Chondrocyte (in vitro differentiated cells): ENCODE results near the gene SULF2. TPM values are rescaled to one million over a fixed set of nuclear protein-coding genes. Genes with fewer than 3 reads are reported as not detected.

Experiments
- DNase-seq: peaks from one replicate; pipeline ENCODE4 v3.0.0; 2021; ENCODE audit warnings: mixed read lengths, low spot score
- H3K27ac Mint-ChIP-seq: one replicate; pipeline ENCODE4 v1.8.0; 2021; ENCODE audit warnings: mild to moderate bottlenecking, moderate library complexity, mixed read lengths; ENCODE audit not compliant: unreplicated experiment
- H3K27me3 Mint-ChIP-seq: 2 replicates; pipeline ENCODE4 v1.8.0; 2021; ENCODE audit warnings: low read depth, mixed read lengths
- H3K36me3 Mint-ChIP-seq: 2 replicates; pipeline ENCODE4 v1.8.0; 2021; ENCODE audit warnings: low read depth, mixed read lengths
- H3K4me1 Mint-ChIP-seq: 2 replicates; pipeline ENCODE4 v1.8.0; 2021; ENCODE audit warnings: low read depth, mild to moderate bottlenecking, mixed read lengths
- H3K4me3 Mint-ChIP-seq: one replicate; pipeline ENCODE4 v1.8.0; 2021; ENCODE audit warnings: mild to moderate bottlenecking, moderate library complexity, mixed read lengths; ENCODE audit not compliant: unreplicated experiment
- H3K9me3 Mint-ChIP-seq: 2 replicates; pipeline ENCODE4 v1.8.0; 2021; ENCODE audit warnings: low read depth, mixed read lengths
- total RNA-seq: library from RNA; stranded (reverse); gene quantifications from 3 replicates; pipeline ENCODE4 v1.2.1, GENCODE V29; 2021
- TF ChIP-seq, protein P1 (sequence below): fragments of 200-600 bp; sonication (generic); IDR thresholded peaks from 2 replicates; pipeline ENCODE4 v1.5.0; 2021; ENCODE audit warnings: antibody characterized with exemption, mild to moderate bottlenecking, moderate library complexity

Gene SULF2
- total RNA-seq, 1 donor from 2014 or later = 82.4 TPM

DNA sequence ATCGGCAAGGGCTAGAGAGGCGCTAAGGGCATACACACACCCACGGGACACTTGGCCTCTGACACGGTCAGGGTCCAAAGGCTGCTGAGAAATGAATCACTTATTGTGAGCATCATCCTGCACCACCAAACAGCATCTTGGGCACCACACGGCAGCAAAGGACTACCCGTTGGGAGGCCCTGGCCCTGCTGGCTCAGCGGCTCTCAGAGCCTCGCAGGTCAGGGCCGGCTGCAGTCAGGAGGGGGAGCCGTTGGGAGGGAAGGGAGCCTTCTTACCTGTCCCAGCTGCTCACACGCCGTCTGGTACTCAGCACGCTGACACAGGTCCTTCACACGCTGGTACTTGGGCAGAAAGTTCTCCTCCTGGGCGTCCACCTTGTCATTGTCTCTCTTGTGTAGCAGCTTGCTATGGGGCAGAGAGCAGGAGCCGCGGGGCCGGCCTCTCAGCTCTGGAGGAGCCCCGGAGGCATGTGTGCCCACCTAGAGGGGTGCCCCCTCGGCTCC lies 109.0 kb downstream of the SULF2 start:
- TF ChIP-seq, protein P1, sequence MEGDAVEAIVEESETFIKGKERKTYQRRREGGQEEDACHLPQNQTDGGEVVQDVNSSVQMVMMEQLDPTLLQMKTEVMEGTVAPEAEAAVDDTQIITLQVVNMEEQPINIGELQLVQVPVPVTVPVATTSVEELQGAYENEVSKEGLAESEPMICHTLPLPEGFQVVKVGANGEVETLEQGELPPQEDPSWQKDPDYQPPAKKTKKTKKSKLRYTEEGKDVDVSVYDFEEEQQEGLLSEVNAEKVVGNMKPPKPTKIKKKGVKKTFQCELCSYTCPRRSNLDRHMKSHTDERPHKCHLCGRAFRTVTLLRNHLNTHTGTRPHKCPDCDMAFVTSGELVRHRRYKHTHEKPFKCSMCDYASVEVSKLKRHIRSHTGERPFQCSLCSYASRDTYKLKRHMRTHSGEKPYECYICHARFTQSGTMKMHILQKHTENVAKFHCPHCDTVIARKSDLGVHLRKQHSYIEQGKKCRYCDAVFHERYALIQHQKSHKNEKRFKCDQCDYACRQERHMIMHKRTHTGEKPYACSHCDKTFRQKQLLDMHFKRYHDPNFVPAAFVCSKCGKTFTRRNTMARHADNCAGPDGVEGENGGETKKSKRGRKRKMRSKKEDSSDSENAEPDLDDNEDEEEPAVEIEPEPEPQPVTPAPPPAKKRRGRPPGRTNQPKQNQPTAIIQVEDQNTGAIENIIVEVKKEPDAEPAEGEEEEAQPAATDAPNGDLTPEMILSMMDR = no peak
- H3K27me3 Mint-ChIP-seq = no peaks in the 10 kb centered on the region
- no peaks in the 10 kb centered on the region for H3K9me3 Mint-ChIP-seq
- H3K4me1 Mint-ChIP-seq = peaks cover under 1% of the 10 kb centered on the region
- no peak overlapping the region for H3K27ac Mint-ChIP-seq
- no peak for DNase-seq
- no peak overlapping the region for H3K4me3 Mint-ChIP-seq
- H3K36me3 Mint-ChIP-seq = no peaks in the 10 kb centered on the region

DNA sequence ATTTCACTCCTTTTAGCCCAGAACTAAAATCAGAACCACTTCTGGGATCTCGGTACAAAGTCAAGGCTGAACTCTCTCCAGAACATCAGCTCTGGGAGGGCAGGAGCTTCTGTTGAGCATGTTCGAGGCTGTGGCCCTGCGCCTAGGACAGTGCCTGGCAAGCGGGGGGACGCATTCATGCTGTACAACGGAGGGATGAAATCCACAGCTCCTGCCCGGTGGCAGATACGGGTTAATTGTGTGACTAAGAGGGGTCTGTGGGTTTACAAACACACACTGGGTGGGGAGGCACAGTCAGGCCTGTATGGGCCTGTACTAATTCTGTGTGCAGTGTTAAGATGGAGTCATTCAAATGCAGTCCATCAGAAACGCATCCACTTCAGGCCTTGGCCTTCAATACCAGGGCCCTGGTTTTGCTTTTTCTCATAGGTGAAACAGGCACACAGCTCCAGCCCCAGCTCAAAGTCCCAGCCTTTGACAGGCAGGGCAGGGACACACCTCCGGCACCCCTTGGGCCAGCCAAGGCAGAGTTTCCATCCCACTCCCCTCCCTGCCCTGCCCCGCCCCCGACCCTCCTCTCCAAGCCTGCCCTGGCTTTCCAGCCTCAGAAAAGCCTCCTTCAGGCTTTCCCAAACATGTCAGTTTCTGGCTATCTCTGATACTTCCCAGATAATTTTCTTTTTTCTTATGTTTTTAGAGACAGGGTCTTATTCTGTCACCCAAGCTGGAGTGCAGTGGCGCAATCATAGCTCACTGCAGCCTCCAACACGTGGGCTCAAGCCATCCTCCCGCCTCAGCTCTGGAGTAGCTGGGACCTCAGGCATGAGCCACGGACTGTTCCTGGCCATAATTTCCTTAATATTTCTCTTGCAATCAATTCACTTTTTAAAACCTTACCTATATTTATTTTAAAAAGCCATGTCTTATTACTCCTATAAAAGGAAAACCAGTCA lies 109.8 kb downstream of the SULF2 start:
- Mint-ChIP-seq H3K9me3 (no peaks in the 10 kb centered on the region), H3K27me3 (no peaks in the 10 kb centered on the region), H3K4me1 (no peaks in the 10 kb centered on the region), H3K36me3 (no peaks in the 10 kb centered on the region), H3K4me3 (no peak overlapping the region), H3K27ac (no peak overlapping the region)
- no peak for DNase-seq
- TF ChIP-seq, protein P1 = no peak

DNA sequence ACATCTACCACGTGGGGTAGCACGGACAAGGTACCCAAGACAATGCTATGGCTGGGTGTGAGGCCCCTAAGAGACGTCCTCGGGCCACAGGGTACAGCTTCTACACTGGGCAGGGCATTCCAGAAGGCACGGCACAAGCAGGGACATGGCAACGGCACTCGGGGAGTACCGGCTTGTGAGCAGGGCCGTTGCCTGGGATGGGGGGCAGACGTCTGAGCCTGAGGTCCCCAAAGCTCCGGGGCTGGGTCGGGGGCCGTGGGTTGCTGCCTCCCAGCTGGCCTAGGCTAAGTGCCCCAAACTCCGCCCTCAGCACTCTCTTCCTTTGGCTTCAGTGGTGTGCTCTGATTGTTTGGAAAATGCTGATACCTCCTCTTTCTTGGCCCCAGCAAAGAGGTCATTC lies 110.6 kb downstream of the SULF2 start:
- Mint-ChIP-seq H3K27me3 (no peaks in the 10 kb centered on the region), H3K4me3 (no peak overlapping the region), H3K27ac (no peak overlapping the region), H3K4me1 (no peaks in the 10 kb centered on the region), H3K9me3 (no peaks in the 10 kb centered on the region), H3K36me3 (peaks cover 2% of the 10 kb centered on the region)
- DNase-seq = no peak
- TF ChIP-seq, protein P1 = no peak

DNA sequence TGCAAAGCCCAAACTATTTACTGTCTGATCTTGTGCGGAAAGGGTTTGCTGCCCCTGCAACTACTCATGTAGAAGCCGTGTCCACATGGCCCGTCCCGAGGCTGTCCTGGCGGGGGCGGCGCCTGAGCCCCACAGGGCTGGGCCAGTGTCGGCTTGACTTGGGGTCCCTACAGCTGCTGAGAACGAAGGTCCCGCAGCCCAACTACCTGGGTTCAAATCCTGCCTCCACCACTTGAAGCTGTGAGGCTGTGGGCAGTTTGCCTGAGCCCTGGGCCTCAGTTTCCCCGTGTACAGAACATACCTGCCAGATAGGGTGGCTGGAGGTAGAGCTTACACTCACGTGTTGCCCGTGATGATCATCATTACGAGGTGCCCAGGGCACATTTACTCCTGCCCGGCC lies 111.1 kb downstream of the SULF2 start:
- TF ChIP-seq, protein P1 = no peak
- H3K4me3 Mint-ChIP-seq = no peak overlapping the region
- H3K27me3 Mint-ChIP-seq = no peaks in the 10 kb centered on the region
- no peak overlapping the region for H3K27ac Mint-ChIP-seq
- no peaks in the 10 kb centered on the region for H3K9me3 Mint-ChIP-seq
- no peak for DNase-seq
- peaks cover 3% of the 10 kb centered on the region for H3K36me3 Mint-ChIP-seq
- H3K4me1 Mint-ChIP-seq = no peaks in the 10 kb centered on the region

DNA sequence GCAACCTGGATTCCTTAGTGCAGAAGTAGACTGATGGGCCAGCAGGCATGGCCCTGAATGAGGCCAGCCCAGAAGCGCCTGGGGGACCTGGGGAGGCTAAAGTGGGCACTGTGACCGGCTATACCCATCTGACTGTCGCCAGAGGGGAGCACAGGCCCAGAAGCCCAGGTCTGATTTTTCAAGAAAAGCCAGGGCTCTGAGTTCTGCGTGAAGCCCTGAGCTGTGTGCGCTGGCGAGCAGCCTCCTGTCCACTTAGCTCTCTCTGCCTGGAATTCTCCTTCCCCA lies 111.7 kb downstream of the SULF2 start:
- no peak overlapping the region for H3K27ac Mint-ChIP-seq
- no peaks in the 10 kb centered on the region for H3K27me3 Mint-ChIP-seq
- no peak overlapping the region for H3K4me3 Mint-ChIP-seq
- TF ChIP-seq, protein P1 = no peak
- no peaks in the 10 kb centered on the region for H3K9me3 Mint-ChIP-seq
- no peak for DNase-seq
- H3K36me3 Mint-ChIP-seq = peaks cover 8% of the 10 kb centered on the region
- no peaks in the 10 kb centered on the region for H3K4me1 Mint-ChIP-seq
